Endodermal cell (in vitro differentiated cells): Measurements from ENCODE around the gene TULP1. TPM values are rescaled to one million over a fixed set of nuclear protein-coding genes. Genes with fewer than 3 reads are reported as not detected.
A peak's percentile ranks its signal among the peaks of the same experiment; 100 is the strongest.

Experiments used
- DNase-seq: peaks from one replicate; pipeline ENCODE4 v3.0.0-alpha.2; 2017
- H3K27ac ChIP-seq: 2 replicates; pipeline ENCODE4 v1.5.1; 2013; ENCODE audit warnings: mild to moderate bottlenecking, low read depth, low read length, moderate library complexity
- H3K27me3 ChIP-seq: 2 replicates; pipeline ENCODE4 v1.6.1; 2013; ENCODE audit warnings: mild to moderate bottlenecking, low read length, moderate library complexity; ENCODE audit not compliant: insufficient read depth, control insufficient read depth, poor library complexity, severe bottlenecking
- H3K36me3 ChIP-seq: 2 replicates; pipeline ENCODE4 v1.7.0; 2013; ENCODE audit warnings: mild to moderate bottlenecking, low read length, moderate library complexity; ENCODE audit not compliant: control insufficient read depth, insufficient read depth
- H3K4me1 ChIP-seq: one replicate; pipeline ENCODE4 v1.7.0; 2013; ENCODE audit warnings: low read length; ENCODE audit not compliant: control insufficient read depth, insufficient read depth
- H3K4me3 ChIP-seq: 2 replicates; pipeline ENCODE4 v1.5.1; 2013; ENCODE audit warnings: mild to moderate bottlenecking, low read length, moderate library complexity
- H3K9ac ChIP-seq: 2 replicates; pipeline ENCODE4 v1.6.1; 2013; ENCODE audit warnings: mild to moderate bottlenecking, low read length, moderate library complexity; ENCODE audit not compliant: poor library complexity, severe bottlenecking; ENCODE audit errors: extremely low read depth
- H3K9me3 ChIP-seq: 2 replicates; pipeline ENCODE4 v1.6.1; 2013; ENCODE audit warnings: mild to moderate bottlenecking, low read length, moderate library complexity; ENCODE audit not compliant: control insufficient read depth
- H3K27ac Mint-ChIP-seq: 2 replicates; pipeline ENCODE4 v1.8.0; 2020; ENCODE audit warnings: mixed read lengths
- H3K27me3 Mint-ChIP-seq: 2 replicates; pipeline ENCODE4 v1.8.0; 2021; ENCODE audit warnings: mild to moderate bottlenecking, mixed read lengths; ENCODE audit not compliant: insufficient read depth
- H3K36me3 Mint-ChIP-seq: 2 replicates; pipeline ENCODE4 v1.8.0; 2020; ENCODE audit warnings: low read depth, mixed read lengths
- H3K4me1 Mint-ChIP-seq: 2 replicates; pipeline ENCODE4 v1.8.0; 2020; ENCODE audit warnings: mixed read lengths
- H3K4me3 Mint-ChIP-seq: 2 replicates; pipeline ENCODE4 v1.8.0; 2020; ENCODE audit warnings: mild to moderate bottlenecking, moderate library complexity, mixed read lengths
- H3K9me3 Mint-ChIP-seq: 2 replicates; pipeline ENCODE4 v1.8.0; 2020; ENCODE audit warnings: mild to moderate bottlenecking, mixed read lengths
- WGBS, 2 experiments: methylation state at CpG; one replicate each; pipeline versions ENCODE4 v1.1.5 to v1.1.7; 2013; ENCODE audit warnings: missing lambda C conversion rate in 2 of 2, mixed read lengths in 1 of 2; ENCODE audit not compliant: insufficient coverage in 1 of 2, insufficient read length in 1 of 2; 5-methylcytosine and 5-hydroxymethylcytosine counted together
- total RNA-seq, 2 donors: library from RNA; stranded (reverse); fragmentation: NEBNext Ultra II Directional in 1 of 2; extraction: Animal tissue kit (Norgen Biotek cat#: 25700) in 1 of 2; gene quantifications; 2 replicates in 1 of 2; 3 replicates in 1 of 2; pipeline ENCODE4 v1.2.1, GENCODE V29; 2021
- TF ChIP-seq, protein P1 (sequence below): fragments of 200-600 bp; sonication (generic); conservative IDR thresholded peaks from 2 replicates; pipeline ENCODE4 v1.5.0; 2021; ENCODE audit warnings: antibody characterized with exemption, mild to moderate bottlenecking

The TULP1 gene
- total RNA-seq, 2 donors from 2014 or later, result 0.29 to 4.0 TPM

DNA sequence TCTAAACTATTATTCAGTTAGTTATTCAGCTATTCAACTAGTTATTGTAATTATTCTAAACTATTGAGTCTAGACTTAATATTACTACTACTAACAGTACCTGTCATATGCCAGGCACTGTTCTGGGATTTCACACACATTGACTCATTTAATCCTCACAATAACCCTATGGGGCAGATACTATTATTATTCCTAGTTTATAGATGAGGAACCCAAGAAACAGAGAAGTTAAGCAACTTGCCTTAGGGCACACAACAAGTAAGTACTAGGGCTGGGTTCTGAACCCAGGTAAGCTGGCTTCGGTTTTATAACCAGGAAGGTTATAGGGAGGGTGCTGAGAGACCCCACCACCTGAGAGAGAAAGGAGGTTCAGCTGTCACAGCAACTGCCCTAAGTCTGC, 23.6 kb downstream of the TULP1 start:
- Histone ChIP-seq H3K9ac (no peak overlapping the region), H3K4me1 (peaks cover 43% of the 10 kb centered on the region), H3K9me3 (no peaks in the 10 kb centered on the region), H3K27me3 (no peaks in the 10 kb centered on the region), H3K36me3 (peaks cover 9% of the 10 kb centered on the region), H3K4me3 (no peak overlapping the region), H3K27ac (no peak overlapping the region)
- TF ChIP-seq, protein P1, sequence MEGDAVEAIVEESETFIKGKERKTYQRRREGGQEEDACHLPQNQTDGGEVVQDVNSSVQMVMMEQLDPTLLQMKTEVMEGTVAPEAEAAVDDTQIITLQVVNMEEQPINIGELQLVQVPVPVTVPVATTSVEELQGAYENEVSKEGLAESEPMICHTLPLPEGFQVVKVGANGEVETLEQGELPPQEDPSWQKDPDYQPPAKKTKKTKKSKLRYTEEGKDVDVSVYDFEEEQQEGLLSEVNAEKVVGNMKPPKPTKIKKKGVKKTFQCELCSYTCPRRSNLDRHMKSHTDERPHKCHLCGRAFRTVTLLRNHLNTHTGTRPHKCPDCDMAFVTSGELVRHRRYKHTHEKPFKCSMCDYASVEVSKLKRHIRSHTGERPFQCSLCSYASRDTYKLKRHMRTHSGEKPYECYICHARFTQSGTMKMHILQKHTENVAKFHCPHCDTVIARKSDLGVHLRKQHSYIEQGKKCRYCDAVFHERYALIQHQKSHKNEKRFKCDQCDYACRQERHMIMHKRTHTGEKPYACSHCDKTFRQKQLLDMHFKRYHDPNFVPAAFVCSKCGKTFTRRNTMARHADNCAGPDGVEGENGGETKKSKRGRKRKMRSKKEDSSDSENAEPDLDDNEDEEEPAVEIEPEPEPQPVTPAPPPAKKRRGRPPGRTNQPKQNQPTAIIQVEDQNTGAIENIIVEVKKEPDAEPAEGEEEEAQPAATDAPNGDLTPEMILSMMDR, result no peak
- no peak overlapping the region for H3K27ac Mint-ChIP-seq
- no peak overlapping the region for H3K4me3 Mint-ChIP-seq
- no peaks in the 10 kb centered on the region for H3K36me3 Mint-ChIP-seq
- DNase-seq, result no peak
- no peaks in the 10 kb centered on the region for H3K27me3 Mint-ChIP-seq
- H3K4me1 Mint-ChIP-seq, result peaks cover 63% of the 10 kb centered on the region
- WGBS, 2 experiments, result 93% methylated on average over 1 of the region's 1 CpG; no CpG with 5 or more reads in 1 of the 2 experiments
- no peaks in the 10 kb centered on the region for H3K9me3 Mint-ChIP-seq

DNA sequence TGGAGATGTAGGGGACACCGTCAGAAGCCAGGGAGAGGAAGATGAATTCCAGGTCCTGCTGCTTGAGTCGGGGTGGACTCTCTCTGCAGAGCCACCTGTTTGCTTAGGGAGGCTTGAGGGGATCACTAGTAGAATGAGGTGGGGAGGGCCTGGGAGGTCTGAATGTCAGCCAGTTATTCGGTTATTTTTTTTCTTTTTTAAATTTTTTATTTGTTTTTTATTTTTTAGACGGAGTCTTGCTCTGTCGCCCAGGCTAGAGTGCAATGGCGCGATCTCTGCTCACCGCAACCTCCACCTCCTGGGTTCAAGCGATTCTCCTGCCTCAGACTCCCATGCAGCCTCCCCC, 24.2 kb downstream of the TULP1 start:
- H3K4me3 Mint-ChIP-seq, result no peak overlapping the region
- H3K27me3 Mint-ChIP-seq, result no peaks in the 10 kb centered on the region
- H3K4me1 ChIP-seq, result peaks cover 43% of the 10 kb centered on the region
- peaks cover 9% of the 10 kb centered on the region for H3K36me3 ChIP-seq
- no peaks in the 10 kb centered on the region for H3K27me3 ChIP-seq
- no peaks in the 10 kb centered on the region for H3K9me3 ChIP-seq
- TF ChIP-seq, protein P1, result no peak
- peak overlapping the region; percentile 63 for H3K27ac Mint-ChIP-seq
- no peak overlapping the region for H3K9ac ChIP-seq
- H3K4me1 Mint-ChIP-seq, result peaks cover 57% of the 10 kb centered on the region
- no peak for DNase-seq
- H3K27ac ChIP-seq, result no peak overlapping the region
- H3K4me3 ChIP-seq, result no peak overlapping the region
- 90 to 100% methylated on average over 5 to 8 of the region's 9 CpGs for WGBS, 2 experiments
- H3K9me3 Mint-ChIP-seq, result no peaks in the 10 kb centered on the region
- H3K36me3 Mint-ChIP-seq, result peaks cover under 1% of the 10 kb centered on the region

DNA sequence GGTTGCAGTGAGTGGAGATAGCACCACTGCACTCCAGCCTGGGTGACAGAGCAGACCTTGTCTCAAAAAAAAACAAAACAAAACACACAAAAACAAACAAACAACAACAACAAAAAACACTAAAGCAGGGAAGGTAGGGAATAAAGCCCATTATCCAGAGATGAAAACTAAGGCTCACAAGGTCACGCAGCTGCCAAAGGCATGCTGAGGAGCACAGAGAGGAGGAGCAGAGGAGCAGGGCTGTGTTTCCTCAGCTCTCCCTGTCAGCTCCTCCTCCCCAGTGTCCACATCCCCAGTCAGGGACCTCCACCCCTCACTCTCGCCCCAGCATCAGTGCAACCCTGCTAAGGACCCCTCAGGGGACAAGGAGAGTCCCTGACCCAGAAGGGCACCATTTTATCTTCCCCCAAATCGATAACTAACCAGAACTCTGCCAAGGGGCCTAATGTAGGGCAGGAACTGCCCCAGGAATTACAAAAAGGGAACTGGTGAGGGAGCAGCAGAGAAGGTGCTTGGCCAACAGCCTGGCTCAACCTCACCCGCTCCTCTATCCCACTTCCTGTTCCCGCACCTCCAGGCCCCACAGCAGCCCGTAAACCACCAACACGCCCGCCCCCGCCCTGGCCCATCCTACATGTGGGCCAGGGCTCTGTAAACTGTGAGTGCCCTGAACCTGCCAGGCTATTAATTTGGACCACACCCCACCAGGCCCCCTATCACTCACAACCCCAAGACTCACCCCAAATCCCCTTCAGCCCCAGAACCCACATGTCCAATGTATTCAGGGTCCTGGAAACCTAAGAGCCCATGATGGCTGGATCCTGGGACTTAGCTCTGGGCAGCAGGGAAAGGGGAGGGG, 24.8 kb downstream of the TULP1 start:
- Histone ChIP-seq H3K4me1 (peaks cover 41% of the 10 kb centered on the region), H3K36me3 (peaks cover 9% of the 10 kb centered on the region), H3K27ac (no peak overlapping the region), H3K9me3 (no peaks in the 10 kb centered on the region), H3K4me3 (no peak overlapping the region), H3K9ac (no peak overlapping the region), H3K27me3 (no peaks in the 10 kb centered on the region)
- no peak overlapping the region for H3K4me3 Mint-ChIP-seq
- H3K27ac Mint-ChIP-seq, result peak overlapping the region; percentile 63
- TF ChIP-seq, protein P1, result no peak
- 77 to 86% methylated on average over 3 to 9 of the region's 9 CpGs for WGBS, 2 experiments
- no peaks in the 10 kb centered on the region for H3K27me3 Mint-ChIP-seq
- H3K36me3 Mint-ChIP-seq, result peaks cover 6% of the 10 kb centered on the region
- DNase-seq, result peak; percentile 76
- peaks cover 51% of the 10 kb centered on the region for H3K4me1 Mint-ChIP-seq
- H3K9me3 Mint-ChIP-seq, result no peaks in the 10 kb centered on the region
